WTC11 (cell line): ENCODE data around the gene WEE1. TPM values are rescaled to one million over a fixed set of nuclear protein-coding genes. Genes with fewer than 3 reads are reported as not detected.

ENCODE experiments used
- ATF1 ChIP-seq: sonication (generic); formaldehyde crosslinking; IDR thresholded peaks from 2 replicates; pipeline ENCODE4 v1.8.1; 2023; ENCODE audit warnings: mild to moderate bottlenecking, moderate library complexity, missing genetic modification reagents
- CREM ChIP-seq: sonication (generic); formaldehyde crosslinking; IDR thresholded peaks from 2 replicates; pipeline ENCODE4 v1.8.1; 2022; ENCODE audit warnings: mild to moderate bottlenecking, missing genetic modification reagents, moderate library complexity
- ELF4 ChIP-seq: sonication (generic); formaldehyde crosslinking; IDR thresholded peaks from 2 replicates; pipeline ENCODE4 v1.8.1; 2022; ENCODE audit warnings: low read depth, mild to moderate bottlenecking, moderate library complexity, missing genetic modification reagents
- FOXJ3 ChIP-seq: sonication (generic); formaldehyde crosslinking; IDR thresholded peaks from 2 replicates; pipeline ENCODE4 v1.9.0; 2021; ENCODE audit warnings: missing genetic modification reagents, mild to moderate bottlenecking, borderline replicate concordance
- FOXK1 ChIP-seq: sonication (generic); formaldehyde crosslinking; IDR thresholded peaks from 2 replicates; pipeline ENCODE4 v1.8.0; 2022; ENCODE audit warnings: mild to moderate bottlenecking, moderate library complexity, missing genetic modification reagents
- FOXP1 ChIP-seq: sonication (generic); formaldehyde crosslinking; IDR thresholded peaks from 2 replicates; pipeline ENCODE4 v1.8.0; 2022; ENCODE audit warnings: missing genetic modification reagents, mild to moderate bottlenecking, moderate library complexity, borderline replicate concordance
- NFATC4 ChIP-seq: fragments of 250-450 bp; sonication (Bioruptor Pico); IDR thresholded peaks from 2 replicates; pipeline ENCODE4 v1.9.0; 2021; ENCODE audit warnings: mild to moderate bottlenecking
- NFYB ChIP-seq: sonication (generic); formaldehyde crosslinking; conservative IDR thresholded peaks from 2 replicates; pipeline ENCODE4 v1.8.0; 2022; ENCODE audit warnings: low read depth, missing genetic modification reagents
- OVOL2 ChIP-seq: fragments of 250-450 bp; sonication (Bioruptor Pico); IDR thresholded peaks from 2 replicates; pipeline ENCODE4 v1.9.0; 2021; ENCODE audit warnings: mild to moderate bottlenecking, borderline replicate concordance
- RELA ChIP-seq: sonication (generic); formaldehyde crosslinking; IDR thresholded peaks from 2 replicates; pipeline ENCODE4 v1.8.1; 2022; ENCODE audit warnings: missing genetic modification reagents, mild to moderate bottlenecking, borderline replicate concordance
- SMAD3 ChIP-seq: sonication (generic); formaldehyde crosslinking; IDR thresholded peaks from 2 replicates; pipeline ENCODE4 v1.8.0; 2022; ENCODE audit warnings: missing genetic modification reagents, mild to moderate bottlenecking, borderline replicate concordance
- SOX15 ChIP-seq: fragments of 250-450 bp; sonication (Bioruptor Pico); IDR thresholded peaks from 2 replicates; pipeline ENCODE4 v1.9.0; 2021; ENCODE audit warnings: mild to moderate bottlenecking
- SP1 ChIP-seq: sonication (generic); formaldehyde crosslinking; conservative IDR thresholded peaks from 2 replicates; pipeline ENCODE4 v1.8.1; 2022; ENCODE audit warnings: missing genetic modification reagents
- TEAD4 ChIP-seq: sonication (generic); formaldehyde crosslinking; IDR thresholded peaks from 2 replicates; pipeline ENCODE4 v1.8.0; 2022; ENCODE audit warnings: mild to moderate bottlenecking, missing genetic modification reagents
- ZNF121 ChIP-seq: sonication (generic); formaldehyde crosslinking; IDR thresholded peaks from 2 replicates; pipeline ENCODE4 v1.8.0; 2023; ENCODE audit warnings: missing genetic modification reagents
- ZNF138 ChIP-seq: sonication (generic); formaldehyde crosslinking; conservative IDR thresholded peaks from 2 replicates; pipeline ENCODE4 v1.8.1; 2022; ENCODE audit warnings: mild to moderate bottlenecking, moderate library complexity, missing genetic modification reagents
- ZNF317 ChIP-seq: sonication (generic); formaldehyde crosslinking; IDR thresholded peaks from 2 replicates; pipeline ENCODE4 v1.8.1; 2023; ENCODE audit warnings: low read depth, mild to moderate bottlenecking, moderate library complexity, missing genetic modification reagents, borderline replicate concordance
- ZNF416 ChIP-seq: fragments of 250-450 bp; sonication (Bioruptor Pico); IDR thresholded peaks from 2 replicates; pipeline ENCODE4 v1.9.0; 2021; ENCODE audit warnings: mild to moderate bottlenecking, inconsistent platforms
- total RNA-seq: library from RNA; stranded (reverse); gene quantifications from 3 replicates; pipeline ENCODE4 v1.2.3, GENCODE V29; 2021
- TF ChIP-seq, protein P1 (sequence below): sonication (generic); formaldehyde crosslinking; IDR thresholded peaks from 2 replicates; pipeline ENCODE4 v1.8.1; 2022; ENCODE audit warnings: mild to moderate bottlenecking, missing genetic modification reagents, moderate library complexity, borderline replicate concordance
- TF ChIP-seq, protein P2 (sequence below): sonication (generic); formaldehyde crosslinking; IDR thresholded peaks from 2 replicates; pipeline ENCODE4 v1.8.1; 2023; ENCODE audit warnings: mild to moderate bottlenecking, missing genetic modification reagents, moderate library complexity
- TF ChIP-seq, protein P3 (sequence below): fragments of 200-600 bp; IDR thresholded peaks from 2 replicates; pipeline ENCODE4 v1.8.0; 2022; ENCODE audit warnings: antibody characterized with exemption
- TF ChIP-seq, protein P4 (sequence below): fragments of 250-450 bp; sonication (Bioruptor Pico); IDR thresholded peaks from 2 replicates; pipeline ENCODE4 v1.9.0; 2021; ENCODE audit warnings: mild to moderate bottlenecking, borderline replicate concordance
- TF ChIP-seq, protein P5 (sequence below): sonication (generic); formaldehyde crosslinking; IDR thresholded peaks from 2 replicates; pipeline ENCODE4 v1.8.0; 2022; ENCODE audit warnings: mild to moderate bottlenecking, missing genetic modification reagents
- TF ChIP-seq, protein P6 (sequence below): fragments of 250-450 bp; sonication (Bioruptor Pico); IDR thresholded peaks from 2 replicates; pipeline ENCODE4 v1.9.0; 2021; ENCODE audit warnings: mild to moderate bottlenecking
- TF ChIP-seq, protein P7 (sequence below): fragments of 250-450 bp; sonication (Bioruptor Pico); IDR thresholded peaks from 2 replicates; pipeline ENCODE4 v1.9.0; 2021; ENCODE audit warnings: mild to moderate bottlenecking

The WEE1 gene
- total RNA-seq, 1 experiment from 2014 or later = 109 TPM

DNA sequence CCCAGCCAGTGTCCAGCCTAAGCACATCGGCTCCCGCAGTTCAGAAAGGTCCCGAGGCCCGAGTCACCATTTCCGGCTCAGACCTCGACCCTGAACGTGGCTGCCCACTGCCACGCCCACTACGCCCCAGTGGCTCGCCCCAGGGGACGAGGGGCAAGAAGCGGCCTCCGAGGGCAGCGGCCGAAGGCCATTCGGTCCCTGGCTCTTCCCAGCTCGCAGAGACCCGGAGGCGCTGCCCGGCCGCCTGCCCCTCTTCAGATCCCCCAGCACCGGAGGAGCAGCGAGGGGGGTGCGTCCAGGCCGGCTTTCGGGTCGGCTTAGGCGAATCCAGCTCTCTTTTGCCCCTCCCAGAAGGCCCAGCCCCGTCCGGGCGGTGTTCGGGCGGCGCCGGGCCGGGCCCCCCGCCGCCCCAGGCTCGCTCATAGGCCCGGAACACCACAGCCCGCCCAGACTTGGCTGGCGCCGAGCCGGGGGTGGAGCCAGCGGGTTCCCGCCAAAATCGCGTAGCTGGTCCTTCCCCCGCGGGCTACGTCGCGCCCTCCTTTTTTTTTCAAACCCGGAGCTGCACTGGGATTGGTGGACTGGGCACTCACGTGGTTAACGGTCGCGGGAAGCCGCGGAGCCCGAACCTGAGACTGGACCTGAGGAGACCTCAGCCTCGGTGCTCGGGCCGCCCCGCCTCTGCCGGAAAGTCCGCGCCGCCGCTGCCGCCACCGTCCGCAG, at the start of gene WEE1 (continued):
- TF ChIP-seq NFYB (peak; percentile 68), CREM (CRISPR knock-in tag) (peak; percentile 69; the same call in 1 of the 2 replicates), ELF4 (peak; percentile 68; the same call in 1 of the 2 replicates), TEAD4 (CRISPR knock-in tag) (no peak), FOXK1 (no peak; the same call in 1 of the 2 replicates), OVOL2 (CRISPR knock-in tag) (no peak), ZNF121 (CRISPR knock-in tag) (no peak), FOXJ3 (no peak), FOXP1 (CRISPR knock-in tag) (peak; percentile 84; the same call in 1 of the 2 replicates), ZNF138 (CRISPR knock-in tag) (no peak; the same call in 1 of the 2 replicates), NFATC4 (no peak), ZNF317 (CRISPR knock-in tag) (no peak), SOX15 (no peak), ATF1 (CRISPR knock-in tag) (no peak), SMAD3 (CRISPR knock-in tag) (no peak), RELA (CRISPR knock-in tag) (0 out of 2 replicates have a peak, but pooled peaks have one; percentile 48), SP1 (CRISPR knock-in tag) (peak; percentile 62), ZNF416 (no peak)
- TF ChIP-seq, protein P1, sequence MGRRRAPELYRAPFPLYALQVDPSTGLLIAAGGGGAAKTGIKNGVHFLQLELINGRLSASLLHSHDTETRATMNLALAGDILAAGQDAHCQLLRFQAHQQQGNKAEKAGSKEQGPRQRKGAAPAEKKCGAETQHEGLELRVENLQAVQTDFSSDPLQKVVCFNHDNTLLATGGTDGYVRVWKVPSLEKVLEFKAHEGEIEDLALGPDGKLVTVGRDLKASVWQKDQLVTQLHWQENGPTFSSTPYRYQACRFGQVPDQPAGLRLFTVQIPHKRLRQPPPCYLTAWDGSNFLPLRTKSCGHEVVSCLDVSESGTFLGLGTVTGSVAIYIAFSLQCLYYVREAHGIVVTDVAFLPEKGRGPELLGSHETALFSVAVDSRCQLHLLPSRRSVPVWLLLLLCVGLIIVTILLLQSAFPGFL (CRISPR knock-in tag) = 0 out of 2 replicates have a peak, but pooled peaks have one; percentile 26
- TF ChIP-seq, protein P2, sequence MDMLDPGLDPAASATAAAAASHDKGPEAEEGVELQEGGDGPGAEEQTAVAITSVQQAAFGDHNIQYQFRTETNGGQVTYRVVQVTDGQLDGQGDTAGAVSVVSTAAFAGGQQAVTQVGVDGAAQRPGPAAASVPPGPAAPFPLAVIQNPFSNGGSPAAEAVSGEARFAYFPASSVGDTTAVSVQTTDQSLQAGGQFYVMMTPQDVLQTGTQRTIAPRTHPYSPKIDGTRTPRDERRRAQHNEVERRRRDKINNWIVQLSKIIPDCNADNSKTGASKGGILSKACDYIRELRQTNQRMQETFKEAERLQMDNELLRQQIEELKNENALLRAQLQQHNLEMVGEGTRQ (CRISPR knock-in tag) = peak; percentile 95
- TF ChIP-seq, protein P3, sequence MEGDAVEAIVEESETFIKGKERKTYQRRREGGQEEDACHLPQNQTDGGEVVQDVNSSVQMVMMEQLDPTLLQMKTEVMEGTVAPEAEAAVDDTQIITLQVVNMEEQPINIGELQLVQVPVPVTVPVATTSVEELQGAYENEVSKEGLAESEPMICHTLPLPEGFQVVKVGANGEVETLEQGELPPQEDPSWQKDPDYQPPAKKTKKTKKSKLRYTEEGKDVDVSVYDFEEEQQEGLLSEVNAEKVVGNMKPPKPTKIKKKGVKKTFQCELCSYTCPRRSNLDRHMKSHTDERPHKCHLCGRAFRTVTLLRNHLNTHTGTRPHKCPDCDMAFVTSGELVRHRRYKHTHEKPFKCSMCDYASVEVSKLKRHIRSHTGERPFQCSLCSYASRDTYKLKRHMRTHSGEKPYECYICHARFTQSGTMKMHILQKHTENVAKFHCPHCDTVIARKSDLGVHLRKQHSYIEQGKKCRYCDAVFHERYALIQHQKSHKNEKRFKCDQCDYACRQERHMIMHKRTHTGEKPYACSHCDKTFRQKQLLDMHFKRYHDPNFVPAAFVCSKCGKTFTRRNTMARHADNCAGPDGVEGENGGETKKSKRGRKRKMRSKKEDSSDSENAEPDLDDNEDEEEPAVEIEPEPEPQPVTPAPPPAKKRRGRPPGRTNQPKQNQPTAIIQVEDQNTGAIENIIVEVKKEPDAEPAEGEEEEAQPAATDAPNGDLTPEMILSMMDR = no peak
- TF ChIP-seq, protein P4, sequence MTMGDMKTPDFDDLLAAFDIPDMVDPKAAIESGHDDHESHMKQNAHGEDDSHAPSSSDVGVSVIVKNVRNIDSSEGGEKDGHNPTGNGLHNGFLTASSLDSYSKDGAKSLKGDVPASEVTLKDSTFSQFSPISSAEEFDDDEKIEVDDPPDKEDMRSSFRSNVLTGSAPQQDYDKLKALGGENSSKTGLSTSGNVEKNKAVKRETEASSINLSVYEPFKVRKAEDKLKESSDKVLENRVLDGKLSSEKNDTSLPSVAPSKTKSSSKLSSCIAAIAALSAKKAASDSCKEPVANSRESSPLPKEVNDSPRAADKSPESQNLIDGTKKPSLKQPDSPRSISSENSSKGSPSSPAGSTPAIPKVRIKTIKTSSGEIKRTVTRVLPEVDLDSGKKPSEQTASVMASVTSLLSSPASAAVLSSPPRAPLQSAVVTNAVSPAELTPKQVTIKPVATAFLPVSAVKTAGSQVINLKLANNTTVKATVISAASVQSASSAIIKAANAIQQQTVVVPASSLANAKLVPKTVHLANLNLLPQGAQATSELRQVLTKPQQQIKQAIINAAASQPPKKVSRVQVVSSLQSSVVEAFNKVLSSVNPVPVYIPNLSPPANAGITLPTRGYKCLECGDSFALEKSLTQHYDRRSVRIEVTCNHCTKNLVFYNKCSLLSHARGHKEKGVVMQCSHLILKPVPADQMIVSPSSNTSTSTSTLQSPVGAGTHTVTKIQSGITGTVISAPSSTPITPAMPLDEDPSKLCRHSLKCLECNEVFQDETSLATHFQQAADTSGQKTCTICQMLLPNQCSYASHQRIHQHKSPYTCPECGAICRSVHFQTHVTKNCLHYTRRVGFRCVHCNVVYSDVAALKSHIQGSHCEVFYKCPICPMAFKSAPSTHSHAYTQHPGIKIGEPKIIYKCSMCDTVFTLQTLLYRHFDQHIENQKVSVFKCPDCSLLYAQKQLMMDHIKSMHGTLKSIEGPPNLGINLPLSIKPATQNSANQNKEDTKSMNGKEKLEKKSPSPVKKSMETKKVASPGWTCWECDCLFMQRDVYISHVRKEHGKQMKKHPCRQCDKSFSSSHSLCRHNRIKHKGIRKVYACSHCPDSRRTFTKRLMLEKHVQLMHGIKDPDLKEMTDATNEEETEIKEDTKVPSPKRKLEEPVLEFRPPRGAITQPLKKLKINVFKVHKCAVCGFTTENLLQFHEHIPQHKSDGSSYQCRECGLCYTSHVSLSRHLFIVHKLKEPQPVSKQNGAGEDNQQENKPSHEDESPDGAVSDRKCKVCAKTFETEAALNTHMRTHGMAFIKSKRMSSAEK = no peak
- TF ChIP-seq, protein P5, sequence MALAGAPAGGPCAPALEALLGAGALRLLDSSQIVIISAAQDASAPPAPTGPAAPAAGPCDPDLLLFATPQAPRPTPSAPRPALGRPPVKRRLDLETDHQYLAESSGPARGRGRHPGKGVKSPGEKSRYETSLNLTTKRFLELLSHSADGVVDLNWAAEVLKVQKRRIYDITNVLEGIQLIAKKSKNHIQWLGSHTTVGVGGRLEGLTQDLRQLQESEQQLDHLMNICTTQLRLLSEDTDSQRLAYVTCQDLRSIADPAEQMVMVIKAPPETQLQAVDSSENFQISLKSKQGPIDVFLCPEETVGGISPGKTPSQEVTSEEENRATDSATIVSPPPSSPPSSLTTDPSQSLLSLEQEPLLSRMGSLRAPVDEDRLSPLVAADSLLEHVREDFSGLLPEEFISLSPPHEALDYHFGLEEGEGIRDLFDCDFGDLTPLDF (CRISPR knock-in tag) = peak; percentile 86
- TF ChIP-seq, protein P6, sequence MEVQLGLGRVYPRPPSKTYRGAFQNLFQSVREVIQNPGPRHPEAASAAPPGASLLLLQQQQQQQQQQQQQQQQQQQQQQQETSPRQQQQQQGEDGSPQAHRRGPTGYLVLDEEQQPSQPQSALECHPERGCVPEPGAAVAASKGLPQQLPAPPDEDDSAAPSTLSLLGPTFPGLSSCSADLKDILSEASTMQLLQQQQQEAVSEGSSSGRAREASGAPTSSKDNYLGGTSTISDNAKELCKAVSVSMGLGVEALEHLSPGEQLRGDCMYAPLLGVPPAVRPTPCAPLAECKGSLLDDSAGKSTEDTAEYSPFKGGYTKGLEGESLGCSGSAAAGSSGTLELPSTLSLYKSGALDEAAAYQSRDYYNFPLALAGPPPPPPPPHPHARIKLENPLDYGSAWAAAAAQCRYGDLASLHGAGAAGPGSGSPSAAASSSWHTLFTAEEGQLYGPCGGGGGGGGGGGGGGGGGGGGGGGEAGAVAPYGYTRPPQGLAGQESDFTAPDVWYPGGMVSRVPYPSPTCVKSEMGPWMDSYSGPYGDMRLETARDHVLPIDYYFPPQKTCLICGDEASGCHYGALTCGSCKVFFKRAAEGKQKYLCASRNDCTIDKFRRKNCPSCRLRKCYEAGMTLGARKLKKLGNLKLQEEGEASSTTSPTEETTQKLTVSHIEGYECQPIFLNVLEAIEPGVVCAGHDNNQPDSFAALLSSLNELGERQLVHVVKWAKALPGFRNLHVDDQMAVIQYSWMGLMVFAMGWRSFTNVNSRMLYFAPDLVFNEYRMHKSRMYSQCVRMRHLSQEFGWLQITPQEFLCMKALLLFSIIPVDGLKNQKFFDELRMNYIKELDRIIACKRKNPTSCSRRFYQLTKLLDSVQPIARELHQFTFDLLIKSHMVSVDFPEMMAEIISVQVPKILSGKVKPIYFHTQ = no peak
- TF ChIP-seq, protein P7, sequence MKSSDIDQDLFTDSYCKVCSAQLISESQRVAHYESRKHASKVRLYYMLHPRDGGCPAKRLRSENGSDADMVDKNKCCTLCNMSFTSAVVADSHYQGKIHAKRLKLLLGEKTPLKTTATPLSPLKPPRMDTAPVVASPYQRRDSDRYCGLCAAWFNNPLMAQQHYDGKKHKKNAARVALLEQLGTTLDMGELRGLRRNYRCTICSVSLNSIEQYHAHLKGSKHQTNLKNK (CRISPR knock-in tag) = no peak
